ENCODE data around the gene GLT8D1. TPM values are rescaled to one million over a fixed set of nuclear protein-coding genes. Genes with fewer than 3 reads are reported as not detected.

GLT8D1 gene
- total and polyA plus RNA-seq, 2 of the 4 experiments (the other 2 are of a cell fraction): 87.8 to 124 TPM

DNA sequence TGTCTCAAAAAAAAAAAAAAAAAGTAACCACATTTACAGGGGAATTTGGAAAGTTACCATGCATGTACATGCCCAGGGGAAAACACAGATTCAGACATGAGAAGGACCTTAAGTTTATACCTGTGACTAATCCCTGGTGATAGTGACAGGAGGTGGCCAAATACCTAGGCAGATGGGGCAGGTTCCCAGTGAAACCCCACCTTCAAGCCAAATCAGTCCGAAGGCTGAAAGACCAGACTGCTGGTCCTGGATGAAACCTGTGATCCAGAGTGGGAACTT lies 16.1 kb upstream of the GLT8D1 start:
- in situ Hi-C loops (cut with MboI; ENCODE audit: low sequenced_read_pairs): no loop called here
- Histone ChIP-seq H3K4me3 (ENCODE audit: insufficient read depth, low read depth, low read length) (no peak overlapping the region), H4K91ac (ENCODE audit: insufficient read depth, low read depth, low read length) (no peak overlapping the region), H3K4me2 (ENCODE audit: low read depth, low read length) (no peak overlapping the region), H2BK20ac (ENCODE audit: low read depth, low read length) (no peak overlapping the region), H2AK5ac (ENCODE audit: low read depth, low read length) (no peak overlapping the region), H2BK120ac (ENCODE audit: low read depth, low read length) (no peak overlapping the region), H3K9me3 (ENCODE audit: control insufficient read depth, insufficient read depth, low read length) (no peaks in the 10 kb centered on the region), H3K36me3 (ENCODE audit: control insufficient read depth, insufficient read depth, low read length) (no peaks in the 10 kb centered on the region; the same call in 1 of the 2 replicates), H3K56ac (ENCODE audit: extremely low read depth, insufficient read depth, low read length) (no peak overlapping the region), H3K23ac (ENCODE audit: low read depth, low read length) (no peak overlapping the region), H4K8ac (ENCODE audit: low read depth in 2 of 2, low read length in 2 of 2) (no peak overlapping the region), H4K5ac (ENCODE audit: low read depth, low read length) (no peak overlapping the region), H3K27me3 (ENCODE audit: control insufficient read depth, insufficient read depth, low read length) (no peaks in the 10 kb centered on the region), H3K79me1 (ENCODE audit: low read depth in 1 of 2, low read length in 2 of 2) (no peaks in the 10 kb centered on the region), H2BK5ac (ENCODE audit: low read depth, low read length, poor library complexity, severe bottlenecking) (no peak overlapping the region), H3K4ac (ENCODE audit: low read depth, low read length) (no peak overlapping the region), H2BK15ac (ENCODE audit: low read depth, low read length) (no peak overlapping the region), H3K18ac (ENCODE audit: low read depth, low read length) (no peak overlapping the region), H3K27ac (ENCODE audit: insufficient read depth, low read length) (no peak overlapping the region), H3K14ac (replicated peaks; ENCODE audit: low read depth, low read length) (no peak overlapping the region), H3K9me1 (ENCODE audit: insufficient read depth, low read length) (no peaks in the 10 kb centered on the region), H2AK9ac (replicated peaks; ENCODE audit: low read depth, low read length, poor library complexity) (no peak overlapping the region), H3K9ac (ENCODE audit: low read depth, low read length) (no peak overlapping the region), H3K4me1 (ENCODE audit: control insufficient read depth, insufficient read depth, low read length) (no peaks in the 10 kb centered on the region), H2AFZ (replicated peaks; ENCODE audit: low read length, poor library complexity) (no peak overlapping the region), H4K20me1 (ENCODE audit: insufficient read depth, low read length) (no peaks in the 10 kb centered on the region)
- no peak for DNase-seq
- no CpG with 5 or more reads among the region's 1 CpG for WGBS, 2 experiments (ENCODE audit: extremely low coverage in 2 of 2, insufficient read length in 1 of 2)
- ChIA-PET CTCF (no interaction called here), POLR2A (ENCODE audit: unreplicated experiment) (no interaction called here)
- dilution Hi-C loops (cut with HindIII; ENCODE audit: low sequenced_read_pairs, unreplicated experiment): no loop called here
- intact Hi-C loops (cut with micrococcal nuclease): no loop called here
- TF ChIP-seq RAD21 (IDR thresholded peaks at IDR 0.05; ENCODE audit: low read length) (no peak), MAFK (IDR thresholded peaks at IDR 0.05; ENCODE audit: low read depth, low read length) (no peak), FOS (IDR thresholded peaks at IDR 0.05; ENCODE audit: low read depth, low read length) (no peak), MXI1 (IDR thresholded peaks at IDR 0.05; ENCODE audit: borderline replicate concordance, low read depth, low read length) (no peak), BHLHE40 (IDR thresholded peaks at IDR 0.05; ENCODE audit: low read depth, low read length) (no peak), NFE2L2 (IDR thresholded peaks at IDR 0.05; ENCODE audit: low read depth, low read length) (no peak), POLR2A (IDR thresholded peaks at IDR 0.05; ENCODE audit: low read depth, low read length) (no peak), SMC3 (IDR thresholded peaks at IDR 0.05; ENCODE audit: low read depth, low read length) (no peak)
- TF ChIP-seq, protein P1, sequence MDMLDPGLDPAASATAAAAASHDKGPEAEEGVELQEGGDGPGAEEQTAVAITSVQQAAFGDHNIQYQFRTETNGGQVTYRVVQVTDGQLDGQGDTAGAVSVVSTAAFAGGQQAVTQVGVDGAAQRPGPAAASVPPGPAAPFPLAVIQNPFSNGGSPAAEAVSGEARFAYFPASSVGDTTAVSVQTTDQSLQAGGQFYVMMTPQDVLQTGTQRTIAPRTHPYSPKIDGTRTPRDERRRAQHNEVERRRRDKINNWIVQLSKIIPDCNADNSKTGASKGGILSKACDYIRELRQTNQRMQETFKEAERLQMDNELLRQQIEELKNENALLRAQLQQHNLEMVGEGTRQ (IDR thresholded peaks at IDR 0.05; ENCODE audit: low read depth, low read length): no peak
- TF ChIP-seq, protein P2, sequence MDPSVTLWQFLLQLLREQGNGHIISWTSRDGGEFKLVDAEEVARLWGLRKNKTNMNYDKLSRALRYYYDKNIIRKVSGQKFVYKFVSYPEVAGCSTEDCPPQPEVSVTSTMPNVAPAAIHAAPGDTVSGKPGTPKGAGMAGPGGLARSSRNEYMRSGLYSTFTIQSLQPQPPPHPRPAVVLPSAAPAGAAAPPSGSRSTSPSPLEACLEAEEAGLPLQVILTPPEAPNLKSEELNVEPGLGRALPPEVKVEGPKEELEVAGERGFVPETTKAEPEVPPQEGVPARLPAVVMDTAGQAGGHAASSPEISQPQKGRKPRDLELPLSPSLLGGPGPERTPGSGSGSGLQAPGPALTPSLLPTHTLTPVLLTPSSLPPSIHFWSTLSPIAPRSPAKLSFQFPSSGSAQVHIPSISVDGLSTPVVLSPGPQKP (IDR thresholded peaks at IDR 0.05; ENCODE audit: borderline replicate concordance, low read depth, low read length): no peak
- TF ChIP-seq, protein P3, sequence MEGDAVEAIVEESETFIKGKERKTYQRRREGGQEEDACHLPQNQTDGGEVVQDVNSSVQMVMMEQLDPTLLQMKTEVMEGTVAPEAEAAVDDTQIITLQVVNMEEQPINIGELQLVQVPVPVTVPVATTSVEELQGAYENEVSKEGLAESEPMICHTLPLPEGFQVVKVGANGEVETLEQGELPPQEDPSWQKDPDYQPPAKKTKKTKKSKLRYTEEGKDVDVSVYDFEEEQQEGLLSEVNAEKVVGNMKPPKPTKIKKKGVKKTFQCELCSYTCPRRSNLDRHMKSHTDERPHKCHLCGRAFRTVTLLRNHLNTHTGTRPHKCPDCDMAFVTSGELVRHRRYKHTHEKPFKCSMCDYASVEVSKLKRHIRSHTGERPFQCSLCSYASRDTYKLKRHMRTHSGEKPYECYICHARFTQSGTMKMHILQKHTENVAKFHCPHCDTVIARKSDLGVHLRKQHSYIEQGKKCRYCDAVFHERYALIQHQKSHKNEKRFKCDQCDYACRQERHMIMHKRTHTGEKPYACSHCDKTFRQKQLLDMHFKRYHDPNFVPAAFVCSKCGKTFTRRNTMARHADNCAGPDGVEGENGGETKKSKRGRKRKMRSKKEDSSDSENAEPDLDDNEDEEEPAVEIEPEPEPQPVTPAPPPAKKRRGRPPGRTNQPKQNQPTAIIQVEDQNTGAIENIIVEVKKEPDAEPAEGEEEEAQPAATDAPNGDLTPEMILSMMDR (conservative IDR thresholded peaks at IDR 0.05; ENCODE audit: low read depth, low read length): no peak
- BruUV-seq (replicated peaks): no TSS peak
- no peak for ATAC-seq (ENCODE audit: low read depth)

Measured in IMR-90 (cell line).